ENCODE results near the gene RPL7A. TPM values are rescaled to one million over a fixed set of nuclear protein-coding genes. Genes with fewer than 3 reads are reported as not detected.

The RPL7A gene
- total RNA-seq, 1 experiment from 2014 or later = 2,895 TPM

GRCh38 chr9:133389025-133389557, 41.1 kb downstream of the RPL7A start:
- H4K91ac ChIP-seq (ENCODE audit: insufficient read length, low read depth, low read length) = no peak overlapping the region
- no peak overlapping the region for H3K9ac ChIP-seq (ENCODE audit: extremely low read depth, insufficient read length, low read length)

More at GRCh38 chr9:133389025-133389557, 41.1 kb downstream of the RPL7A start:
- Histone ChIP-seq H3K23ac (ENCODE audit: insufficient read length, low read depth, low read length) (no peak overlapping the region), H3T11ph (ENCODE audit: low read length) (no peak overlapping the region), H2BK15ac (ENCODE audit: low read depth, low read length) (no peak overlapping the region), H2BK20ac (ENCODE audit: low read depth, low read length, poor library complexity, severe bottlenecking) (no peak overlapping the region), H4K8ac (replicated peaks; ENCODE audit: insufficient read length, low read depth, low read length) (no peak overlapping the region), H2BK12ac (ENCODE audit: insufficient read length, low read depth, low read length) (no peak overlapping the region), H3K18ac (ENCODE audit: insufficient read length, low read depth, low read length) (no peak overlapping the region), H3K27me3 (ENCODE audit: insufficient read depth, low read length) (no peaks in the 10 kb centered on the region), H2BK120ac (ENCODE audit: low read depth, low read length, poor library complexity, severe bottlenecking) (no peak overlapping the region), H3K4me1 (ENCODE audit: insufficient read depth, low read length) (no peaks in the 10 kb centered on the region), H3K14ac (ENCODE audit: insufficient read depth, low read length) (no peak overlapping the region), H3K79me1 (ENCODE audit: insufficient read depth, low read depth, low read length, poor library complexity, severe bottlenecking) (no peaks in the 10 kb centered on the region), H3K79me2 (ENCODE audit: insufficient read depth, low read length) (no peaks in the 10 kb centered on the region), H4K20me1 (ENCODE audit: control insufficient read depth, insufficient read depth, insufficient read length) (no peaks in the 10 kb centered on the region), H3K4ac (ENCODE audit: low read depth, low read length) (no peak overlapping the region), H3K23me2 (ENCODE audit: insufficient read length, low read depth, low read length, poor library complexity, severe bottlenecking) (no peaks in the 10 kb centered on the region), H3K56ac (ENCODE audit: insufficient read length, low read depth, low read length) (no peak overlapping the region), H2AFZ (ENCODE audit: low read length) (no peak overlapping the region), H3K4me2 (ENCODE audit: insufficient read depth, insufficient read length, low read length) (no peak overlapping the region), H3K27ac (ENCODE audit: insufficient read length, low read depth, low read length) (no peak overlapping the region), H4K5ac (ENCODE audit: insufficient read length, low read depth, low read length) (no peak overlapping the region), H2AK5ac (ENCODE audit: insufficient read length, low read length) (no peak overlapping the region), H2BK5ac (ENCODE audit: insufficient read length, low read length) (no peak overlapping the region), H3K9me3 (ENCODE audit: control insufficient read depth, low read depth, low read length) (no peaks in the 10 kb centered on the region)
- no peak overlapping the region for H3K4me3 Mint-ChIP-seq
- no CpG with 5 or more reads among the region's 12 CpGs for WGBS (ENCODE audit: extremely low coverage, insufficient read length, low lambda C conversion rate)
- H3K4me1 Mint-ChIP-seq = no peaks in the 10 kb centered on the region
- peaks cover 26% of the 10 kb centered on the region for H3K27me3 Mint-ChIP-seq (ENCODE audit: low read depth)
- H3K27ac Mint-ChIP-seq = no peak overlapping the region
- H3K36me3 Mint-ChIP-seq (ENCODE audit: insufficient read depth in 1 of 3, low read depth in 3 of 3) = peaks cover 0 to 1% (median 0%) of the 10 kb centered on the region in 3 experiments; a peak in 1 of 7 replicates
- peaks cover 15% of the 10 kb centered on the region in 2 experiments for H3K9me3 Mint-ChIP-seq
- no peak for DNase-seq
- TF ChIP-seq, protein P1, sequence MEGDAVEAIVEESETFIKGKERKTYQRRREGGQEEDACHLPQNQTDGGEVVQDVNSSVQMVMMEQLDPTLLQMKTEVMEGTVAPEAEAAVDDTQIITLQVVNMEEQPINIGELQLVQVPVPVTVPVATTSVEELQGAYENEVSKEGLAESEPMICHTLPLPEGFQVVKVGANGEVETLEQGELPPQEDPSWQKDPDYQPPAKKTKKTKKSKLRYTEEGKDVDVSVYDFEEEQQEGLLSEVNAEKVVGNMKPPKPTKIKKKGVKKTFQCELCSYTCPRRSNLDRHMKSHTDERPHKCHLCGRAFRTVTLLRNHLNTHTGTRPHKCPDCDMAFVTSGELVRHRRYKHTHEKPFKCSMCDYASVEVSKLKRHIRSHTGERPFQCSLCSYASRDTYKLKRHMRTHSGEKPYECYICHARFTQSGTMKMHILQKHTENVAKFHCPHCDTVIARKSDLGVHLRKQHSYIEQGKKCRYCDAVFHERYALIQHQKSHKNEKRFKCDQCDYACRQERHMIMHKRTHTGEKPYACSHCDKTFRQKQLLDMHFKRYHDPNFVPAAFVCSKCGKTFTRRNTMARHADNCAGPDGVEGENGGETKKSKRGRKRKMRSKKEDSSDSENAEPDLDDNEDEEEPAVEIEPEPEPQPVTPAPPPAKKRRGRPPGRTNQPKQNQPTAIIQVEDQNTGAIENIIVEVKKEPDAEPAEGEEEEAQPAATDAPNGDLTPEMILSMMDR (conservative IDR thresholded peaks at IDR 0.05) = no peak
